Caco-2 (cell line): Measurements from ENCODE around the gene ITGA11. TPM values are rescaled to one million over a fixed set of nuclear protein-coding genes. Genes with fewer than 3 reads are reported as not detected.

Experiments
- BruUV-seq: library from RNA; stranded (reverse); fragments of 400-500 nt; replicated peaks from 2 replicates; lab custom pipeline; 2021; lab: Mats Ljungman, UMichigan
- CTCF ChIA-PET: fragments of 300-600 bp; sonication (Branson Sonifier 250); formaldehyde crosslinking; loops from one replicate; lab custom pipeline; 2022; ENCODE audit warnings: antibody characterized with exemption; lab: Charles Lee
- POLR2A ChIA-PET: fragments of 300-600 bp; sonication (Branson Sonifier 250); formaldehyde crosslinking; loops from one replicate; lab custom pipeline; 2022; ENCODE audit warnings: antibody characterized with exemption; lab: Charles Lee
- DNase-seq, 2 experiments: peaks; one replicate each; pipeline versions ENCODE4 v3.0.0 to v3.0.0-alpha.2; 2020 to 2022
- H3K27me3 ChIP-seq: replicated peaks from 2 replicates; pipeline ENCODE4 v1.6.0; 2011; ENCODE audit warnings: low read length; ENCODE audit not compliant: control insufficient read depth, insufficient read depth
- H3K36me3 ChIP-seq: 2 replicates; pipeline ENCODE4 v1.5.1; 2011; ENCODE audit warnings: low read length; ENCODE audit not compliant: control insufficient read depth, insufficient read depth
- H3K4me1 ChIP-seq: fragments of 250-450 bp; sonication (Bioruptor Pico); 2 replicates; pipeline ENCODE4 v1.5.1; 2020; ENCODE audit warnings: mild to moderate bottlenecking
- H3K4me3 ChIP-seq: 2 replicates; pipeline ENCODE4 v1.5.1; 2011; ENCODE audit warnings: low read depth, mild to moderate bottlenecking, control low read depth, low read length
- H3K9me3 ChIP-seq: fragments of 250-450 bp; sonication (Bioruptor Pico); 2 replicates; pipeline ENCODE4 v1.5.1; 2020; ENCODE audit warnings: mild to moderate bottlenecking, moderate library complexity
- H3K27ac Mint-ChIP-seq: one replicate; pipeline ENCODE4 v1.8.0; 2022; ENCODE audit warnings: mixed read lengths; ENCODE audit not compliant: unreplicated experiment
- H3K27me3 Mint-ChIP-seq: one replicate; pipeline ENCODE4 v1.8.0; 2022; ENCODE audit warnings: mixed read lengths; ENCODE audit not compliant: insufficient read depth, unreplicated experiment
- H3K36me3 Mint-ChIP-seq: one replicate; pipeline ENCODE4 v1.8.0; 2022; ENCODE audit warnings: mild to moderate bottlenecking, mixed read lengths; ENCODE audit not compliant: insufficient read depth, unreplicated experiment
- H3K4me1 Mint-ChIP-seq: one replicate; pipeline ENCODE4 v1.8.0; 2022; ENCODE audit warnings: low read depth, mixed read lengths; ENCODE audit not compliant: unreplicated experiment
- H3K4me3 Mint-ChIP-seq: one replicate; pipeline ENCODE4 v1.8.0; 2022; ENCODE audit warnings: mild to moderate bottlenecking, moderate library complexity, mixed read lengths; ENCODE audit not compliant: unreplicated experiment
- H3K9me3 Mint-ChIP-seq: one replicate; pipeline ENCODE4 v1.8.0; 2022; ENCODE audit warnings: mixed read lengths; ENCODE audit not compliant: unreplicated experiment
- CTCF ChIP-seq, 2 experiments: fragments of 200-600 bp in 1 of 2; IDR thresholded peaks; 1 replicate in 1 of 2; 2 replicates in 1 of 2; pipeline versions ENCODE4 v1.5.1 to v1.8.0; 2011 to 2022; ENCODE audit warnings: antibody characterized with exemption in 1 of 2, control low read depth in 1 of 2, inconsistent platforms in 1 of 2, low read depth in 1 of 2, low read length in 1 of 2, mild to moderate bottlenecking in 1 of 2, moderate library complexity in 1 of 2; ENCODE audit not compliant: insufficient read depth in 1 of 2, severe bottlenecking in 1 of 2, unreplicated experiment in 1 of 2
- intact Hi-C: fragments of 100-400 bp; cut with micrococcal nuclease; formaldehyde crosslinking; loops from one replicate; pipeline ENCODE4 v1.10.0; 2022; ENCODE audit not compliant: unreplicated experiment
- total RNA-seq: library from RNA; stranded (reverse); gene quantifications from 2 replicates; pipeline ENCODE4 v1.2.3, GENCODE V29; 2022

Gene ITGA11
- total RNA-seq, 1 experiment from 2014 or later = 0.18 TPM

- peaks cover 6% of the 10 kb centered on the region for H3K9me3 Mint-ChIP-seq
- H3K9me3 ChIP-seq = no peaks in the 10 kb centered on the region
- POLR2A ChIA-PET = no interaction called here
- CTCF ChIA-PET = no interaction called here
- no peaks in the 10 kb centered on the region for H3K36me3 ChIP-seq
- DNase-seq = no peak
- H3K36me3 Mint-ChIP-seq = no peaks in the 10 kb centered on the region
- H3K4me1 ChIP-seq = no peaks in the 10 kb centered on the region
- no peak overlapping the region for H3K27ac Mint-ChIP-seq
- no peak overlapping the region for H3K4me3 Mint-ChIP-seq
- no peak overlapping the region for H3K4me3 ChIP-seq
- peaks cover 2% of the 10 kb centered on the region for H3K27me3 Mint-ChIP-seq
- intact Hi-C loops = no loop called here
- BruUV-seq = no TSS peak
- no peaks in the 10 kb centered on the region for H3K4me1 Mint-ChIP-seq
- TF ChIP-seq CTCF (IDR thresholded peaks at IDR 0.05; ENCODE audit: insufficient read depth in 1 of 2, low read depth in 1 of 2, low read length in 1 of 2, severe bottlenecking in 1 of 2, unreplicated experiment in 1 of 2) = no peak
- H3K27me3 ChIP-seq = no peaks in the 10 kb centered on the region
These were observed 82.8 kb downstream of the ITGA11 start for GRCh38 chr15:68349151-68349550.

- no peak overlapping the region for H3K4me3 ChIP-seq
- no peak for DNase-seq
- ChIA-PET POLR2A (no interaction called here), CTCF (no interaction called here)
- H3K4me1 ChIP-seq = no peaks in the 10 kb centered on the region
- no peak overlapping the region for H3K27ac Mint-ChIP-seq
- H3K9me3 Mint-ChIP-seq = peaks cover under 1% of the 10 kb centered on the region
- H3K36me3 ChIP-seq = no peaks in the 10 kb centered on the region
- H3K4me3 Mint-ChIP-seq = no peak overlapping the region
- no peaks in the 10 kb centered on the region for H3K27me3 ChIP-seq
- no peaks in the 10 kb centered on the region for H3K9me3 ChIP-seq
- H3K27me3 Mint-ChIP-seq = peaks cover 2% of the 10 kb centered on the region
- H3K4me1 Mint-ChIP-seq = no peaks in the 10 kb centered on the region
- intact Hi-C loops = no loop called here
- H3K36me3 Mint-ChIP-seq = no peaks in the 10 kb centered on the region
- no TSS peak for BruUV-seq
- no peak for TF ChIP-seq CTCF (IDR thresholded peaks at IDR 0.05; ENCODE audit: insufficient read depth in 1 of 2, low read depth in 1 of 2, low read length in 1 of 2, severe bottlenecking in 1 of 2, unreplicated experiment in 1 of 2)
These were observed 83.4 kb downstream of the ITGA11 start for GRCh38 chr15:68348606-68349005.

- Mint-ChIP-seq H3K27me3 (peaks cover 2% of the 10 kb centered on the region), H3K36me3 (no peaks in the 10 kb centered on the region), H3K27ac (no peak overlapping the region), H3K9me3 (no peaks in the 10 kb centered on the region), H3K4me3 (no peak overlapping the region), H3K4me1 (no peaks in the 10 kb centered on the region)
- H3K4me1 ChIP-seq = no peaks in the 10 kb centered on the region
- intact Hi-C loops = no loop called here
- POLR2A ChIA-PET = no interaction called here
- BruUV-seq = no TSS peak
- no peaks in the 10 kb centered on the region for H3K27me3 ChIP-seq
- DNase-seq = no peak
- H3K4me3 ChIP-seq = no peak overlapping the region
- no peak for TF ChIP-seq CTCF (IDR thresholded peaks at IDR 0.05; ENCODE audit: insufficient read depth in 1 of 2, low read depth in 1 of 2, low read length in 1 of 2, severe bottlenecking in 1 of 2, unreplicated experiment in 1 of 2)
- no peaks in the 10 kb centered on the region for H3K36me3 ChIP-seq
- H3K9me3 ChIP-seq = no peaks in the 10 kb centered on the region
- CTCF ChIA-PET = no interaction called here
These were observed 83.9 kb downstream of the ITGA11 start for GRCh38 chr15:68348081-68348480.
